SK-MEL-5 (cell line): ENCODE measurements around the gene KIF2C. TPM values are rescaled to one million over a fixed set of nuclear protein-coding genes. Genes with fewer than 3 reads are reported as not detected.
"Not testable (repeated sequence)": the region's sequence is repeated elsewhere in the genome, so short reads cannot be mapped to it uniquely, and the experiment has no call there.

Experiments used
- DNase-seq: peaks from one replicate; pipeline ENCODE4 v3.0.0-alpha.2; 2016; ENCODE audit warnings: low read depth, low spot score
- in situ Hi-C: cut with HindIII; loops from 2 replicates; pipeline ENCODE4 v1.10.0; 2016; ENCODE audit warnings: low sequenced_read_pairs, high pct_unique_total_duplicates, low pct_unique_long_range_greater_than_20kb
- total RNA-seq: library from RNA; depleted of rRNA; stranded (reverse); fragments of >200 nt; shearing (Covaris generic); gene quantifications from 2 replicates; pipeline ENCODE4 v1.2.3, GENCODE V29; 2014

KIF2C gene
- total RNA-seq, 1 experiment from 2014 or later, result 30.5 TPM

DNA sequence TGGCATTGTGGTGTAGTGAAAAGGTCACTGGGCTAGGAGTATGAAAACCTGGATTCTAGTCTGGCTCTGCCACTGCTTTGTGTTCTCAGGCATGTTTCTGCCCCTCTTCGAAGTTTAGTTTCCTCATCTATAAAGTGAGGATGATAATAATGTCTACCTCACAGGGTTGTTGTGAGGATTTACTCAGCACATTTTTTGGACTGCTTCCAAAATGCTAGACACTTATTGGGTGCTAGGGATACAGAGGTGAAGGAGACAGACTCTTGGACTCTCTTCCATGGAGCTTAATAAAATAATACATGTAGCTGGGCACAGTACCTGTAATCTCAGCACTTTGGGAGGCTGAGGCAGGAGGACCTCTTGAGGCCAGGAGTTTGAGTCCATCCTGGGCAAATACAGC lies 3.6 kb downstream of the KIF2C start:
- in situ Hi-C loops, result no loop called here
- DNase-seq, result no peak

- in situ Hi-C loops, result no loop called here
- DNase-seq, result peak; percentile 42
Measured at GRCh38 chr1:44747878-44748277, 8.2 kb downstream of the KIF2C start.

GRCh38 chr1:44757420-44757819 lies 17.8 kb downstream of the KIF2C start:
- no peak for DNase-seq
- in situ Hi-C loops, result no loop called here

DNA sequence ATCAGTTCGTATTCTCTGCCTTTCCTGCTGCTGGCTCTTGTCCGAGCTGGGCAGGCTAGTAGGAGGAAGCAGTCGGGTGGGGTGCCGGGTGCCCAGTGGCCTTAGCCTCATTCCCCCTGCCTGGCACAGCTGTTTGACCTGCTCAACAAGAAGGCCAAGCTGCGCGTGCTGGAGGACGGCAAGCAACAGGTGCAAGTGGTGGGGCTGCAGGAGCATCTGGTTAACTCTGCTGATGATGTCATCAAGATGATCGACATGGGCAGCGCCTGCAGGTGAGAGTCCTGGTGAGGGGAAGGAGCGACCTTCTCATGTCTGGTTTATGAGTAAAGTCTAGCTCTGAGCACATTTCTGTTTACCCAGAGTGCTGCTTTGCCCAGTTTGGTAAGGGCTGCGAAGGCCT lies 19.4 kb downstream of the KIF2C start:
- in situ Hi-C loops, result no loop called here

DNA sequence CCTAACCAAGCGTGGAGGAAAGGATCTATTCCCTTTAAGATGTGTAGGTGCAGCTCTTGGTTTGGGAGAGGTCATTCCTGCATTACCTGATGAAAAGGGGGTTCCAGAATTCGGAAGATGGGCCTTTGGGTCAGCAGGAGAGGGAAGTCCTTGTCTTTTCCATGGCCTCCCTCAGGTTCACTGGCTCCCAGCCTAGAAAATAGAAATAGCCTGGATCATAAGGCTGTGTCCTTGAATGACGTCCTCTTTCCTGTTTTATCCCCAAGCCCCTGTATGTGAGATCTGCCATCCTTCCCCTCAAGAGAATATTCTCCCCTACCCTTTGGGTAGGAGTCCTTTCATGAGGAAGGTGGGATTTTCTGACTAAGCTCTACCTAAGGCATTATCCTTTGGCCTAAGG lies 21.2 kb downstream of the KIF2C start:
- in situ Hi-C loops, result no loop called here

More for the DNA sequence above, 19.4 kb downstream of the KIF2C start:
- DNase-seq, result no peak

DNA sequence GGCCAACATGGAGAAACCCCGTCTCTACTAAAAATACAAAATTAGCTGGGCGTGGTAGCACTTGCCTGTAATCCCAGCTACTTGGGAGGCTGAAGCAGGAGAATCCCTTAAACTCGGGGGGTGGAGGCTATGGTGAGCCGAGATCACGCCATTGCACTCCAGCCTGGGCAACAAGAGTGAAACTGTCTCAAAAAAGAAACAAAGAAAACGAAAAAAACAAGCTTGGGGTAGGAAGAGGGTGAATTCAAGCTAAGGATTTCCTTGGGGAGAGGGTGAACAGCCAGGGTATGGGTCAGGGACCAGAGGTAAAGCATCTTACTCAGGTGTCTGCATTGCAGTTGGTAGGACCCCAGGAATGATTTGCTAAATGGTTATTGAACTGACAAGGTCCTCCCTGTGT lies 26.8 kb downstream of the KIF2C start:
- DNase-seq, in situ Hi-C loops: not testable (repeated sequence)

More for the DNA sequence above, 21.2 kb downstream of the KIF2C start:
- DNase-seq, result no peak

DNA sequence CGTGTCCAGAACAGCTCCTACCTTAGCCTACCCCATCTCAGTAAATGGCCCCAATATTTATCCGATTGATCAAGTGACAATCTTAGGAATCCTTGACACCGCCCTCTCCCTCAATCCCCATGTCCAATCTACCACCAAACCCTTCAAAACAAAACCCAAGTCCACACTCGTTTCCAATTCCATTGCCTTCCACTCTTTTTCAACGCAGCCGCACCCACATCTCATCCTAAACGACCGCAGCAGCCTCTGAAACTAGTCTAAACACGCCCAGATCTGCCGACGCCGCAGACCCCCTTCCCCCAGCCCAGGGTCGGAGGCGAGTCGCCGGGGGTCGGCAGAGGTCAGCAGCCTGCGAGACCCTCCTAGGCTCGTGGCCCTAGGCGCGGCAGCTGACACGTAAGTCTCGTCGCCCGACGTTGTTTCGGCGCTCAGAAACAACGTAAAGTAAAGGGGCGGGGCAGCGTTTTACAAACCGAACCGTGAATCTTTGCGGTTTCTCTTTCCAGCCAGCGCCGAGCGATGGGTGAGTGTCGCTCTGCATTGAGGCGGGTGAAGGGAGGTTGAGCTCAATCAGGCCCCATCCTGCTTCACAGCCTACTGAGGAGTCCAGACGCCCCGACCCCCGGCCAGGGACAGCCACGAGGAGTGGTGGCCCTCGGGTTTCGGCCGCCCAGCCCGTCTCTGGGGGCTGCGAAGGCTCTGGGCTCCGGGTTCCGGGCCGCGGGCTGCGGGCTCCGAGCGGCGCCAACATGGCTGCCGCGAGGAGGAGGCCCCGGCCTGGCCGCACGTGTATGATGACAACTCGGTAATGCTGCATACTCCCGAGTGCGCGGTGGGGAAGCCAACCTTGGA lies 35.7 kb downstream of the KIF2C start, which contains the start of gene RPS8:
TSS of gene RPS8 (plus strand) at position 463 of the 852 bp plus-strand sequence. CDS start at position 520, 57 bp downstream.
- in situ Hi-C loops, result no loop called here
- peak; percentile 94 for DNase-seq

- DNase-seq, result no peak
Measured at GRCh38 chr1:44775930-44776729, 36.5 kb downstream of the KIF2C start.

DNA sequence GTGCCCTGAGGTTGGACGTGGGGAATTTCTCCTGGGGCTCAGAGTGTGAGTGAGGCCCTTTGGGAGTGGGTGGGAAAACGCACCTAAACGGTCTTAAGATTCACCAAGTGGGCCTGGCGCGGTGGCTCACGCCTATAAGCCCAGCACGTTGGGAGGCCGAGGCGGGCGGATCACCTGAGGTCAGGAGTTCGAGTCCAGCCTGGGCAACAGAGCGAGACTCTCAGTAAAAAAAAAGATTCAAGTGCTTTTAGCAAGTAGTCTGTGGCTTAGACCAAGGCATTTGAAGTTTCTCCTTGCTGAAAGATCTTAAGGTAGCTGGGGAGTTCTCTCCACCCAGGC lies 37.1 kb downstream of the KIF2C start:
- in situ Hi-C loops, result no loop called here
- no peak for DNase-seq

More at GRCh38 chr1:44775930-44776729, 36.5 kb downstream of the KIF2C start:
- in situ Hi-C loops, result no loop called here

DNA sequence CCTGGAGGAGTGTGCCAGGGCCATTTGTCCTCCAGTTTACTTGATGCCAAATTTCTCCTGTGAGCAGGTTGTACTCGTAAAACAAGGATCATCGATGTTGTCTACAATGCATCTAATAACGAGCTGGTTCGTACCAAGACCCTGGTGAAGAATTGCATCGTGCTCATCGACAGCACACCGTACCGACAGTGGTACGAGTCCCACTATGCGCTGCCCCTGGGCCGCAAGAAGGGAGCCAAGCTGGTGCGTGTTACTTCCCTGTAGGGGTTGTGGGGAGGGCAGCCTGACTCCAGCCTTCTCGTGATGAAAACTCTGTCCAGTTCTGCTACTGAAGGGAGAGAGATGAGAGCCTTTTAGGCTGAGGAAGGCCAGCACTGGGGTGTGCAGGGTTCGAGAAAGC lies 37.9 kb downstream of the KIF2C start:
- no peak for DNase-seq
- in situ Hi-C loops, result no loop called here

DNA sequence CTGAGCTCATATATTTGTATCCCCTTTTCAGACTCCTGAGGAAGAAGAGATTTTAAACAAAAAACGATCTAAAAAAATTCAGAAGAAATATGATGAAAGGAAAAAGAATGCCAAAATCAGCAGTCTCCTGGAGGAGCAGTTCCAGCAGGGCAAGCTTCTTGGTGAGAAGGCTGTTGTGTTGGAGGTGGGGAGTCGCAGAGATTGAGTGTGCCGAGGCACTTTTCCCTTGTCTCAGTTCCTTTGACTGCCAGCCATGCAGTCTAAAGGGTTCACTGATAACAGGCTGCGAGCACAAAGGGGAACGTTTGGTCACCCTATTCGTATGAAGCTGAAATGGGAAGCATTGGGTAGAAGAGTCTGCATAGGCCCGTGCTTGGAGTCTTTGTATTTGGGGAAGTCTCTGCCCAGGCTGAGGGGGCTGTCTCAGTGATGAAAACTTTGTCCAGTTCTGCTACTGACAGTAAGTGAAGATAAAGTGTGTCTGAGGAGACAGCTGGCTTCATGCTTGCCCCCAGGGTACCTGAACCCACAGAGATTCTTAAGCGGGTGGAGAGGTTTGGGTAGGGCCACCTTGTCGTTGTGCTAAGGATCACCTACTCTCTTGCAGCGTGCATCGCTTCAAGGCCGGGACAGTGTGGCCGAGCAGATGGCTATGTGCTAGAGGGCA lies 38.5 kb downstream of the KIF2C start:
- in situ Hi-C loops, result no loop called here
- no peak for DNase-seq

GRCh38 chr1:44778705-44779576 lies 39.3 kb downstream of the KIF2C start:
- in situ Hi-C loops, result no loop called here
- no peak for DNase-seq

- in situ Hi-C loops, result no loop called here
- no peak for DNase-seq
Measured at GRCh38 chr1:44780583-44781121, 41.0 kb downstream of the KIF2C start.

DNA sequence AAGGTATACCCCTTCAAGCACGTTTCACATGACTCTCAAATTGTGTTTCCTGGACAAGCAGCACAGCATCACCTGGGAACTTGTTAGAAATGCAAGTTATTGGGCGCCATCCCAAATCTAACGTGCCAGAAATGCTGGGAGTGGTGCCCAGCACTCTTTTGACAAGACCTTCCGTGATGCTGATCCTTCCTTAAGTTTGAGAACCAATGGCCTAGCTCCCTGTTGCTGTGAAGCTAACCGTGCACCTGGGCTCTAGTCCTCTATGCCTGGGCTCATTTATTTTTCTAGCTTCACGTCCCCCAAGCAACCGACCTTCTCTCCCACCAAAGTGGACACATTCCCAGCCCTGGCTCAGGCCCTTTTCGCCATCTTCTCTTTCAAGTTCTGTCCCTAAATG lies 44.1 kb downstream of the KIF2C start:
- DNase-seq, result no peak
- in situ Hi-C loops, result no loop called here

- DNase-seq, result no peak
- in situ Hi-C loops, result no loop called here
Measured at GRCh38 chr1:44784094-44785028, 44.7 kb downstream of the KIF2C start.

DNA sequence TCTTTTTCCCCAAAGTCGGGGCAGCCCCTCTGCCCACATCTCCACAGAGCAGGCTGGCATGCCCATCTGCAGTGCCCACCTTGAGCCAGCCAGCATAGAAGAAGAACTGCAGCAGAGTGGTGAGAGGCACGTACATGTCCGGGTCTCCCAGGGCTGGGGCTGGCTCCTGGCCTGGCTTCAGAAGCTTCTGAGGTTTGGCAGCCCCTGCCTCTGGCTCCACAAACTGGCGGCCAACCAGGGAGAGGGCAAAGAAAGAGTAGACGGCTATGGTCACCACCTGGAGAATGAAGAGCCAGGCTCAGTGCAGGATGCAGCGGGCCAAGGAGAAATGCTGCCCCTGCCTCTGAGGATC lies 45.4 kb downstream of the KIF2C start:
- in situ Hi-C loops, result no loop called here
- DNase-seq, result no peak
